ENCODE data around the gene CPSF3.

DNA sequence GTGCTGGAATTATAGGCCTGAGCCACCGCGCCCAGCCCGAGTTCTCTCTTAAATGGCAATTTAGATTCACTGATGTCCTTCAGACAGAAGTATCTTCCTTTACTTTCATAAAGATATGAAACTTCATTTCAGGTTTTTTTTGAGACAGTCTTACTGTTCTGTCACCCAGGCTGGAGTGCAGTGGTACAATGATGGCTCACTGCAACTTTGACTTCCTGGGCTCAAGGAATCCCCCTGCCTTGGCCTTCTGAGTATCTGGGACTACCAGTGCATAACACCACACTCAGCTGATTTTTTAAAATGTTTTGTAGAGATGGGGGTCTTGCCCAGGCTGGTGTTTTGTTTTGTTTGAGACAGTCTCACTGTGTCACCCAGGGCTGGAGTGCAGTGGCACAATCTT lies 13.3 kb upstream of the CPSF3 start:
- TF ChIP-seq, protein P1, sequence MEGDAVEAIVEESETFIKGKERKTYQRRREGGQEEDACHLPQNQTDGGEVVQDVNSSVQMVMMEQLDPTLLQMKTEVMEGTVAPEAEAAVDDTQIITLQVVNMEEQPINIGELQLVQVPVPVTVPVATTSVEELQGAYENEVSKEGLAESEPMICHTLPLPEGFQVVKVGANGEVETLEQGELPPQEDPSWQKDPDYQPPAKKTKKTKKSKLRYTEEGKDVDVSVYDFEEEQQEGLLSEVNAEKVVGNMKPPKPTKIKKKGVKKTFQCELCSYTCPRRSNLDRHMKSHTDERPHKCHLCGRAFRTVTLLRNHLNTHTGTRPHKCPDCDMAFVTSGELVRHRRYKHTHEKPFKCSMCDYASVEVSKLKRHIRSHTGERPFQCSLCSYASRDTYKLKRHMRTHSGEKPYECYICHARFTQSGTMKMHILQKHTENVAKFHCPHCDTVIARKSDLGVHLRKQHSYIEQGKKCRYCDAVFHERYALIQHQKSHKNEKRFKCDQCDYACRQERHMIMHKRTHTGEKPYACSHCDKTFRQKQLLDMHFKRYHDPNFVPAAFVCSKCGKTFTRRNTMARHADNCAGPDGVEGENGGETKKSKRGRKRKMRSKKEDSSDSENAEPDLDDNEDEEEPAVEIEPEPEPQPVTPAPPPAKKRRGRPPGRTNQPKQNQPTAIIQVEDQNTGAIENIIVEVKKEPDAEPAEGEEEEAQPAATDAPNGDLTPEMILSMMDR (tag by site-specific recombination; IDR thresholded peaks at IDR 0.05), result no peak
- TF ChIP-seq, protein P2, sequence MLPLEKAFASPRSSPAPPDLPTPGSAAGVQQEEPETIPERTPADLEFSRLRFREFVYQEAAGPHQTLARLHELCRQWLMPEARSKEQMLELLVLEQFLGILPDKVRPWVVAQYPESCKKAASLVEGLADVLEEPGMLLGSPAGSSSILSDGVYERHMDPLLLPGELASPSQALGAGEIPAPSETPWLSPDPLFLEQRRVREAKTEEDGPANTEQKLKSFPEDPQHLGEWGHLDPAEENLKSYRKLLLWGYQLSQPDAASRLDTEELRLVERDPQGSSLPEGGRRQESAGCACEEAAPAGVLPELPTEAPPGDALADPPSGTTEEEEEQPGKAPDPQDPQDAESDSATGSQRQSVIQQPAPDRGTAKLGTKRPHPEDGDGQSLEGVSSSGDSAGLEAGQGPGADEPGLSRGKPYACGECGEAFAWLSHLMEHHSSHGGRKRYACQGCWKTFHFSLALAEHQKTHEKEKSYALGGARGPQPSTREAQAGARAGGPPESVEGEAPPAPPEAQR (tag by site-specific recombination; IDR thresholded peaks at IDR 0.05), result no peak
- TF ChIP-seq, protein P3, sequence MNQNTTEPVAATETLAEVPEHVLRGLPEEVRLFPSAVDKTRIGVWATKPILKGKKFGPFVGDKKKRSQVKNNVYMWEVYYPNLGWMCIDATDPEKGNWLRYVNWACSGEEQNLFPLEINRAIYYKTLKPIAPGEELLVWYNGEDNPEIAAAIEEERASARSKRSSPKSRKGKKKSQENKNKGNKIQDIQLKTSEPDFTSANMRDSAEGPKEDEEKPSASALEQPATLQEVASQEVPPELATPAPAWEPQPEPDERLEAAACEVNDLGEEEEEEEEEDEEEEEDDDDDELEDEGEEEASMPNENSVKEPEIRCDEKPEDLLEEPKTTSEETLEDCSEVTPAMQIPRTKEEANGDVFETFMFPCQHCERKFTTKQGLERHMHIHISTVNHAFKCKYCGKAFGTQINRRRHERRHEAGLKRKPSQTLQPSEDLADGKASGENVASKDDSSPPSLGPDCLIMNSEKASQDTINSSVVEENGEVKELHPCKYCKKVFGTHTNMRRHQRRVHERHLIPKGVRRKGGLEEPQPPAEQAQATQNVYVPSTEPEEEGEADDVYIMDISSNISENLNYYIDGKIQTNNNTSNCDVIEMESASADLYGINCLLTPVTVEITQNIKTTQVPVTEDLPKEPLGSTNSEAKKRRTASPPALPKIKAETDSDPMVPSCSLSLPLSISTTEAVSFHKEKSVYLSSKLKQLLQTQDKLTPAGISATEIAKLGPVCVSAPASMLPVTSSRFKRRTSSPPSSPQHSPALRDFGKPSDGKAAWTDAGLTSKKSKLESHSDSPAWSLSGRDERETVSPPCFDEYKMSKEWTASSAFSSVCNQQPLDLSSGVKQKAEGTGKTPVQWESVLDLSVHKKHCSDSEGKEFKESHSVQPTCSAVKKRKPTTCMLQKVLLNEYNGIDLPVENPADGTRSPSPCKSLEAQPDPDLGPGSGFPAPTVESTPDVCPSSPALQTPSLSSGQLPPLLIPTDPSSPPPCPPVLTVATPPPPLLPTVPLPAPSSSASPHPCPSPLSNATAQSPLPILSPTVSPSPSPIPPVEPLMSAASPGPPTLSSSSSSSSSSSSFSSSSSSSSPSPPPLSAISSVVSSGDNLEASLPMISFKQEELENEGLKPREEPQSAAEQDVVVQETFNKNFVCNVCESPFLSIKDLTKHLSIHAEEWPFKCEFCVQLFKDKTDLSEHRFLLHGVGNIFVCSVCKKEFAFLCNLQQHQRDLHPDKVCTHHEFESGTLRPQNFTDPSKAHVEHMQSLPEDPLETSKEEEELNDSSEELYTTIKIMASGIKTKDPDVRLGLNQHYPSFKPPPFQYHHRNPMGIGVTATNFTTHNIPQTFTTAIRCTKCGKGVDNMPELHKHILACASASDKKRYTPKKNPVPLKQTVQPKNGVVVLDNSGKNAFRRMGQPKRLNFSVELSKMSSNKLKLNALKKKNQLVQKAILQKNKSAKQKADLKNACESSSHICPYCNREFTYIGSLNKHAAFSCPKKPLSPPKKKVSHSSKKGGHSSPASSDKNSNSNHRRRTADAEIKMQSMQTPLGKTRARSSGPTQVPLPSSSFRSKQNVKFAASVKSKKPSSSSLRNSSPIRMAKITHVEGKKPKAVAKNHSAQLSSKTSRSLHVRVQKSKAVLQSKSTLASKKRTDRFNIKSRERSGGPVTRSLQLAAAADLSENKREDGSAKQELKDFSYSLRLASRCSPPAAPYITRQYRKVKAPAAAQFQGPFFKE (tag by site-specific recombination; IDR thresholded peaks at IDR 0.05; ENCODE audit: borderline replicate concordance), result no peak
- no peak for TF ChIP-seq KLF7 (tag by site-specific recombination; IDR thresholded peaks at IDR 0.05; ENCODE audit: borderline replicate concordance)
- no peak for TF ChIP-seq ZNF639 (tag by site-specific recombination; IDR thresholded peaks at IDR 0.05)
- no peak for TF ChIP-seq ZNF580 (tag by site-specific recombination; IDR thresholded peaks at IDR 0.05)
